Left lung (tissue), 10 donors: ENCODE data around the gene ADAMTS6. TPM values are rescaled to one million over a fixed set of nuclear protein-coding genes. Genes with fewer than 3 reads are reported as not detected.
A peak's percentile ranks its signal among the peaks of the same experiment; 100 is the strongest.

ENCODE experiments used
- ATAC-seq: fragments of 200-7000 bp; cut with Tn5 transposase; one replicate; pipeline ENCODE4 v1.9.1; 2020; ENCODE audit warnings: moderate library complexity
- DNase-seq, 4 donors: peaks; one replicate each; pipeline ENCODE4 v3.0.0-alpha.2; 2013 to 2020
- H3K27ac ChIP-seq, 2 donors: fragments of 200-600 bp; sonication (generic) in 1 of 2; one replicate each; pipeline versions ENCODE4 v1.5.0 to v1.8.0; 2020 to 2021
- H3K27me3 ChIP-seq, 2 donors: fragments of 200-600 bp; sonication (generic) in 1 of 2; one replicate each; pipeline versions ENCODE4 v1.5.0 to v1.8.0; 2020 to 2021
- H3K36me3 ChIP-seq, 2 donors: fragments of 200-600 bp; sonication (generic) in 1 of 2; one replicate each; pipeline versions ENCODE4 v1.5.0 to v1.8.0; 2020 to 2021
- H3K4me1 ChIP-seq, 2 donors: fragments of 200-600 bp; one replicate each; pipeline ENCODE4 v1.8.0; 2021
- H3K4me3 ChIP-seq, 2 donors: fragments of 200-600 bp; sonication (generic) in 1 of 2; one replicate each; pipeline versions ENCODE4 v1.5.0 to v1.8.0; 2020 to 2021; ENCODE audit warnings: mild to moderate bottlenecking in 1 of 2
- H3K9me3 ChIP-seq, 2 donors: fragments of 200-600 bp; sonication (generic) in 1 of 2; one replicate each; pipeline versions ENCODE4 v1.5.0 to v1.8.0; 2020 to 2021
- CTCF ChIP-seq, 2 donors: fragments of 200-600 bp; sonication (generic) in 1 of 2; IDR thresholded peaks; one replicate each; pipeline versions ENCODE4 v1.5.0 to v1.8.0; 2021; ENCODE audit warnings: antibody characterized with exemption in 2 of 2
- intact Hi-C, 2 donors: fragments of 100-400 bp; cut with DNase I; formaldehyde crosslinking; loops; one replicate each; pipeline versions ENCODE4 v1.11.2 to v1.14.2; 2022
- polyA plus RNA-seq, 6 donors: library from polyadenylated mRNA; unstranded; fragments of 120-200 nt; gene quantifications; one replicate each; pipeline ENCODE4 v1.2.1, GENCODE V29; 2013; ENCODE audit not compliant: insufficient read length in 6 of 6
- total RNA-seq, 2 donors: library from RNA; stranded (reverse); fragmentation: NEBNext Ultra II Directional; extraction: Animal tissue kit (Norgen Biotek cat#: 25700); gene quantifications; one replicate each; pipeline ENCODE4 v1.2.1, GENCODE V29; 2021
- donor health status: DM: no; HTN: yes; CAD: no.
- donor health status: DM: no; HTN: no; CAD: no.

ADAMTS6 gene
- total and polyA plus RNA-seq, 8 donors: 5.8 to 27.2 (median 11.2) TPM

- ATAC-seq (no peak), DNase-seq (no peak)
- no peaks in the 10 kb centered on the region for H3K27me3 ChIP-seq
- no peak for TF ChIP-seq CTCF (IDR thresholded peaks at IDR 0.05)
- H3K4me1 ChIP-seq: no peaks in the 10 kb centered on the region
- no peak overlapping the region for H3K4me3 ChIP-seq
- H3K9me3 ChIP-seq: peaks cover 0 to 14% of the 10 kb centered on the region in 2 donors
- no peaks in the 10 kb centered on the region for H3K36me3 ChIP-seq
- H3K27ac ChIP-seq: no peak overlapping the region
- intact Hi-C loops: no loop called here
Measured at GRCh38 chr5:65412842-65413241, 68.9 kb downstream of the ADAMTS6 start.

DNA sequence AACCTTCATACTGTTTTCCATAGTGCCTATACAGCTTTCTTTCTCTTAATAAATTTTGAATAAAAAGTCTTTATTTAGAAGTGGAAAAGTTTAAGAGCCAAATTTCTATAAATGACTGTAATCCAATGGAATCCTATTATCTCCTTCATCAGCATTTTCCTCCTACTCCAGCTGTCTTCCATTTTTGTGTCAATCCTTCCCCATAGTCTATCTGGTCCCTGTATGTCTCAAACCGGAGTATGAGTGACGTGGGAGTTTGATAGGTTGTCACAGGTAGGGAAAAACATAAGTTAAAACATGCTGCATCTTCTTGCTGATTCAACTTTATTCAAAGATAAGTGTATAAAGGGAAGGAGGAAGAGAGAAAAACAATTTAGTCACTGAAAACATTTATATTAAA, 70.4 kb downstream of the ADAMTS6 start:
- Histone ChIP-seq H3K36me3 (no peaks in the 10 kb centered on the region), H3K27me3 (no peaks in the 10 kb centered on the region), H3K9me3 (no peaks in the 10 kb centered on the region), H3K27ac (no peak overlapping the region), H3K4me1 (no peaks in the 10 kb centered on the region), H3K4me3 (no peak overlapping the region)
- DNase-seq (no peak), ATAC-seq (no peak)
- TF ChIP-seq CTCF (IDR thresholded peaks at IDR 0.05): no peak
- intact Hi-C loops: no loop called here

DNA sequence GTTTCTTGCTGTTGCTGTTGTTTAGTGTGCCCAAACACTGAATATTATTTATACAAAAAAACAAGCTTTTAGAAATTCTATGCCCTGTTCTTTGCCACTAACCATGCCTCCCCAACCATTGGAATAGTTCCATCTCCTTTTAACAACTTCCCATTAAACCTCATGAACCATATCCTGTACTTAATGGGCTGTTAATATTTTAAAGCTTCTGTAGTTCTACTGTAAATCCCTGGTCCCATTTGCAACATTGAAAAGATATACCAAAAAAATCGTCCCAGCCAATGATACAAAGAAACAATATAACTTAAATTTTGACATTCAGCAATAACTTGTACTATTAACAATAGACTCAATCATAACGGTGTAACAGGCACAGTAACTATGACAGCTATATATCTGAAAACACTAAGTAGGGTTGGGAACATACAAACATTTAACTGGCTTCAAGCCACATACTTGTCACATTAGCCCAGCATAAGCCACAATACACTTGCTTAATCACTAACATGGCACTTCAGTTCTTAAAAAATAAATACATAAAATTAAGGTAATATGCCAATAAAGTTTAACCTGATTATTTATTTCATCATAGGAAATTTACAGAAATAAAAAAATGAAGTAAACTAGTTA, 86.1 kb downstream of the ADAMTS6 start:
- ATAC-seq: no peak
- DNase-seq: peak in 1 of 4 donors; percentile 5
- intact Hi-C loops: no loop called here

DNA sequence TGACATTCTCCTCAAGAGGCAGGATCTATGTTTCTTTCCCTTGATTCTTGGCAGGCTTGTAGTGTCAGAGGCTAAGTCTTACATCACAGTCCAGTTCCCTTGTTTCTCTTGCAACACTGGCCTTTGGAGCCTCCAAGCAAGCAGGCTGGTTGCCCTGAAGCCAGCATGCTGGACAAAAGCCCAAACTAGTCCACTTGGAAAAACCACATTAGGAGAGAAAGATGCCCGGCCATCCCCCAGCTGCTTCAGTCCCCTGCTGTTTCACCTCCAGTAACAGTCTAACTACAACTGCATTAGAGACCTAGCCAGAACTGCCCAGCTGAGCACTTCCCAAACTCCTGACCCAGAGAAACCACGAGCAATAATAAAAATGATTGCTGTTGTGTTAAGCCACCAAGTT, 87.6 kb downstream of the ADAMTS6 start:
- no peak overlapping the region for H3K4me3 ChIP-seq
- H3K36me3 ChIP-seq: no peaks in the 10 kb centered on the region
- no peak overlapping the region for H3K27ac ChIP-seq
- ATAC-seq: peak; percentile 29
- no peaks in the 10 kb centered on the region for H3K27me3 ChIP-seq
- peak in 2 of 4 donors; percentile 49 to 65 for DNase-seq
- no peak for TF ChIP-seq CTCF (IDR thresholded peaks at IDR 0.05)
- no peaks in the 10 kb centered on the region for H3K9me3 ChIP-seq
- H3K4me1 ChIP-seq: no peaks in the 10 kb centered on the region
- intact Hi-C loops: no loop called here

More for the DNA sequence above, 86.1 kb downstream of the ADAMTS6 start:
- Histone ChIP-seq H3K27me3 (no peaks in the 10 kb centered on the region), H3K9me3 (no peaks in the 10 kb centered on the region), H3K27ac (no peak overlapping the region), H3K4me1 (no peaks in the 10 kb centered on the region), H3K36me3 (no peaks in the 10 kb centered on the region), H3K4me3 (no peak overlapping the region)
- TF ChIP-seq CTCF (IDR thresholded peaks at IDR 0.05): no peak

DNA sequence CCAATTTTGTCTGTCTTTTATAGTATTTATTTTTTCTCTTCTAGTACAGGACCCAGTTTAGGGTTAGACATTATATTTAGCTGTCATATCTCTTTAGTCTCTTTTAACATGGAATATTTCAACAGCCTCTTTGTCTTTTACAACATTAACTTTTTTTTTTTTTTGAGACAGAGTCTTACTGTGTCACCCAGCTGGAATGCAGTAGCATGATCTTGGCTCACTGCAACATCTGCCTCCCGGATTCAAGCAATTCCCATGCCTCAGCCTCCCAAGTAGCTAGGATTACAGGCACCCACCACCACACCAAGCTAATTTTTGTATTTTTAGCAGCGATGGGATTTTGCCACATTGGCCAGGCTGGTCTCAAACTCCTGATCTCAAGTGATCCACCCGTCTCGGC, 90.1 kb downstream of the ADAMTS6 start:
- Histone ChIP-seq H3K36me3 (no peaks in the 10 kb centered on the region), H3K4me3 (no peak overlapping the region), H3K27ac (no peak overlapping the region), H3K27me3 (no peaks in the 10 kb centered on the region), H3K4me1 (no peaks in the 10 kb centered on the region), H3K9me3 (no peaks in the 10 kb centered on the region)
- DNase-seq: no peak
- TF ChIP-seq CTCF (IDR thresholded peaks at IDR 0.05): no peak
- ATAC-seq: no peak
- intact Hi-C loops: no loop called here
